ENCODE data around the gene ZNF552.

DNA sequence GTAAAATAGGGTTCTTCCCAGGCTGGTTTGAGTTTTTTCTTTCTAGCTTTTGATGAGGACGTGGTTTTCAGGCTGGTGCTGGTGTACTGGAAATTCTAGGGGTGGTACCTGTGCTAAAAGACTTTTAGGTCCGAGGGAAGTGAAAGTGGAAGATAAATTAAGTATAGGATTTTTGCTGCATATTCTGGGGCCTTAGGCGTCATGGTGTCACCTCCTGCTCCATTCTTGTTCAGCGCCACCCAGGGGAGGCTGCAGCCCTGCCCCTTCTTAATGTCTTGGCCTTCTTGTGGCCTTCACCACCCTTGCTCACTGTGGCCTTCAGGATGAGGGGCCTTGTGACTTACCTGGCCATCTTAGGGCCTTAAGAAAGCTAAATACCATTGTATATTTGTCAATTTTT is 12.4 kb downstream of the ZNF552 start:
- TF ChIP-seq, protein P1, sequence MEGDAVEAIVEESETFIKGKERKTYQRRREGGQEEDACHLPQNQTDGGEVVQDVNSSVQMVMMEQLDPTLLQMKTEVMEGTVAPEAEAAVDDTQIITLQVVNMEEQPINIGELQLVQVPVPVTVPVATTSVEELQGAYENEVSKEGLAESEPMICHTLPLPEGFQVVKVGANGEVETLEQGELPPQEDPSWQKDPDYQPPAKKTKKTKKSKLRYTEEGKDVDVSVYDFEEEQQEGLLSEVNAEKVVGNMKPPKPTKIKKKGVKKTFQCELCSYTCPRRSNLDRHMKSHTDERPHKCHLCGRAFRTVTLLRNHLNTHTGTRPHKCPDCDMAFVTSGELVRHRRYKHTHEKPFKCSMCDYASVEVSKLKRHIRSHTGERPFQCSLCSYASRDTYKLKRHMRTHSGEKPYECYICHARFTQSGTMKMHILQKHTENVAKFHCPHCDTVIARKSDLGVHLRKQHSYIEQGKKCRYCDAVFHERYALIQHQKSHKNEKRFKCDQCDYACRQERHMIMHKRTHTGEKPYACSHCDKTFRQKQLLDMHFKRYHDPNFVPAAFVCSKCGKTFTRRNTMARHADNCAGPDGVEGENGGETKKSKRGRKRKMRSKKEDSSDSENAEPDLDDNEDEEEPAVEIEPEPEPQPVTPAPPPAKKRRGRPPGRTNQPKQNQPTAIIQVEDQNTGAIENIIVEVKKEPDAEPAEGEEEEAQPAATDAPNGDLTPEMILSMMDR (IDR thresholded peaks at IDR 0.05), result no peak
- TF ChIP-seq EP300 (IDR thresholded peaks at IDR 0.05), result no peak
- TF ChIP-seq POLR2A (IDR thresholded peaks at IDR 0.05), result no peak
- TF ChIP-seq POLR2AphosphoS5 (IDR thresholded peaks at IDR 0.05), result no peak

Data from stomach (tissue), 4 donors.